Prostate gland (tissue), 2 donors: ENCODE measurements around the gene SLF1. TPM values are rescaled to one million over a fixed set of nuclear protein-coding genes. Genes with fewer than 3 reads are reported as not detected.

Experiments used
- DNase-seq: peaks from one replicate; pipeline ENCODE4 v3.0.0-alpha.2; 2019; ENCODE audit warnings: low spot score
- H3K27ac ChIP-seq, 2 donors: fragments of 200-600 bp; sonication (generic); 2 replicates each; pipeline ENCODE4 v1.5.1; 2017 to 2019
- H3K27me3 ChIP-seq: fragments of 200-600 bp; sonication (generic); replicated peaks from 2 replicates; pipeline ENCODE4 v1.5.1; 2019; ENCODE audit not compliant: insufficient read depth
- H3K36me3 ChIP-seq, 2 donors: fragments of 200-600 bp; sonication (generic); 1 replicate in 1 of 2; 2 replicates in 1 of 2; pipeline versions ENCODE4 v1.5.1 to v1.8.1; 2017 to 2019
- H3K4me1 ChIP-seq: fragments of 200-600 bp; sonication (generic); replicated peaks from 2 replicates; pipeline ENCODE4 v1.5.1; 2019
- H3K4me3 ChIP-seq, 2 donors: fragments of 200-600 bp; sonication (generic); 2 replicates each; pipeline ENCODE4 v1.5.1; 2017 to 2019
- H3K9me3 ChIP-seq: fragments of 200-600 bp; sonication (generic); 2 replicates; pipeline ENCODE4 v1.5.1; 2017
- POLR2A ChIP-seq: fragments of 450-650 bp; IDR thresholded peaks from one replicate; pipeline ENCODE4 v1.6.1; 2016; ENCODE audit warnings: antibody characterized with exemption, mild to moderate bottlenecking
- POLR2AphosphoS5 ChIP-seq: sonication (generic); formaldehyde crosslinking; IDR thresholded peaks from one replicate; pipeline ENCODE4 v1.6.1; 2017; ENCODE audit warnings: antibody characterized with exemption
- WGBS: methylation state at CpG from one replicate; pipeline ENCODE4 v1.1.5; 2018; 5-methylcytosine and 5-hydroxymethylcytosine counted together
- intact Hi-C: fragments of 100-400 bp; cut with DNase I; formaldehyde crosslinking; loops from one replicate; pipeline ENCODE4 v1.14.2; 2022
- total RNA-seq, 2 donors: library from RNA; depleted of rRNA; stranded (reverse); fragments of >200 nt; gene quantifications; one replicate each; pipeline ENCODE4 v1.1.0, GENCODE V29; 2016
- TF ChIP-seq, protein P1 (sequence below), 4 experiments: fragments of 200-600 bp in 2 of 4; fragments of 450-650 bp in 2 of 4; sonication (generic) in 2 of 4; IDR thresholded peaks; 1 replicate in 3 of 4; 2 replicates in 1 of 4; pipeline ENCODE4 v1.5.1; 2016 to 2019; ENCODE audit warnings: antibody characterized with exemption in 4 of 4, mild to moderate bottlenecking in 2 of 4, moderate library complexity in 2 of 4

SLF1 gene
- total RNA-seq, 2 donors from 2014 or later: 4.6 to 34.4 TPM

- H3K27ac ChIP-seq: no peak overlapping the region
These were observed 74.8 kb downstream of the SLF1 start for GRCh38 chr5:94693043-94693822.

DNA sequence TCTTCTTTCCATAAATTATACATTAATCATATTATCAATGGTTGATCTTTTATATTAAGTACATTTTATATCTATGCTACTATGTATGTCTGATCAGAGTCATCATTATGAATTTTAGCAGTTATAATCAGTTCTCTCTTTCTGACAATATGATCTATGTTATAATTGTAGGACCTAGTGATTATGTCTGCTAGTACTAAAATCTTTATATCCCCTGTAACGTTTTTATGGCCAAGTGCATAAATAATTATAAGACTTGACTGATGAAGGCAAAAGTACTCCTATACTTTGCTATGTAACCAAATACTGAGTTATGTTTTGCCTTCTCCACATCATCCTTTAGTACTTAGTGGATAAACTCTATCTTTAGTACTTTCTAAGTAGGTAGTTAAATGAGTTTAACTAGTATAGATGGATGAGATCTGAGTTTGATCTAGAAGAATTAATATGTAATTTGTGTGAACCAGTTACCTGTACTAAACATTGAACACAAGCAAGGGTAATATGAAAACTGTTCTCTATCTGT, 75.4 kb downstream of the SLF1 start:
- WGBS: 14% methylated on average over 1 of the region's 1 CpG
- intact Hi-C loops: loop anchor here (10.0 kb wide), 1 partner anchor 1119 kb away; no protein-coding TSS in a partner anchor
- no peak for TF ChIP-seq POLR2A
- no peak for TF ChIP-seq POLR2AphosphoS5
- TF ChIP-seq, protein P1, sequence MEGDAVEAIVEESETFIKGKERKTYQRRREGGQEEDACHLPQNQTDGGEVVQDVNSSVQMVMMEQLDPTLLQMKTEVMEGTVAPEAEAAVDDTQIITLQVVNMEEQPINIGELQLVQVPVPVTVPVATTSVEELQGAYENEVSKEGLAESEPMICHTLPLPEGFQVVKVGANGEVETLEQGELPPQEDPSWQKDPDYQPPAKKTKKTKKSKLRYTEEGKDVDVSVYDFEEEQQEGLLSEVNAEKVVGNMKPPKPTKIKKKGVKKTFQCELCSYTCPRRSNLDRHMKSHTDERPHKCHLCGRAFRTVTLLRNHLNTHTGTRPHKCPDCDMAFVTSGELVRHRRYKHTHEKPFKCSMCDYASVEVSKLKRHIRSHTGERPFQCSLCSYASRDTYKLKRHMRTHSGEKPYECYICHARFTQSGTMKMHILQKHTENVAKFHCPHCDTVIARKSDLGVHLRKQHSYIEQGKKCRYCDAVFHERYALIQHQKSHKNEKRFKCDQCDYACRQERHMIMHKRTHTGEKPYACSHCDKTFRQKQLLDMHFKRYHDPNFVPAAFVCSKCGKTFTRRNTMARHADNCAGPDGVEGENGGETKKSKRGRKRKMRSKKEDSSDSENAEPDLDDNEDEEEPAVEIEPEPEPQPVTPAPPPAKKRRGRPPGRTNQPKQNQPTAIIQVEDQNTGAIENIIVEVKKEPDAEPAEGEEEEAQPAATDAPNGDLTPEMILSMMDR (IDR thresholded peaks at IDR 0.05): no peak
- H3K27me3 ChIP-seq: no peaks in the 10 kb centered on the region
- no peak overlapping the region for H3K27ac ChIP-seq
- no peaks in the 10 kb centered on the region for H3K9me3 ChIP-seq
- H3K36me3 ChIP-seq: no peaks in the 10 kb centered on the region
- no peak overlapping the region for H3K4me3 ChIP-seq
- H3K4me1 ChIP-seq: no peaks in the 10 kb centered on the region
- DNase-seq: no peak

More at GRCh38 chr5:94693043-94693822, 74.8 kb downstream of the SLF1 start:
- WGBS: 37% methylated on average over 5 of the region's 5 CpGs
- no peak for TF ChIP-seq POLR2AphosphoS5
- TF ChIP-seq, protein P1 (IDR thresholded peaks at IDR 0.05): peak in 3 of 4 experiments; percentile 26 to 48 (median 42)
- no peaks in the 10 kb centered on the region for H3K27me3 ChIP-seq
- no peaks in the 10 kb centered on the region for H3K36me3 ChIP-seq
- no peak for DNase-seq
- intact Hi-C loops: loop anchor here (10.0 kb wide), 1 partner anchor 1118 kb away; no protein-coding TSS in a partner anchor
- H3K4me3 ChIP-seq: no peak overlapping the region
- H3K9me3 ChIP-seq: no peaks in the 10 kb centered on the region
- H3K4me1 ChIP-seq: no peaks in the 10 kb centered on the region

GRCh38 chr5:94694671-94695070, 76.2 kb downstream of the SLF1 start:
- Histone ChIP-seq H3K4me1 (no peaks in the 10 kb centered on the region), H3K36me3 (no peaks in the 10 kb centered on the region), H3K27me3 (no peaks in the 10 kb centered on the region), H3K27ac (no peak overlapping the region), H3K9me3 (no peaks in the 10 kb centered on the region), H3K4me3 (no peak overlapping the region)
- 91% methylated on average over 2 of the region's 2 CpGs for WGBS
- TF ChIP-seq POLR2AphosphoS5 (no peak), POLR2A (no peak)
- TF ChIP-seq, protein P1 (IDR thresholded peaks at IDR 0.05): no peak
- DNase-seq: no peak
- intact Hi-C loops: loop anchor here (10.0 kb wide), 1 partner anchor 1120 kb away; no protein-coding TSS in a partner anchor

DNA sequence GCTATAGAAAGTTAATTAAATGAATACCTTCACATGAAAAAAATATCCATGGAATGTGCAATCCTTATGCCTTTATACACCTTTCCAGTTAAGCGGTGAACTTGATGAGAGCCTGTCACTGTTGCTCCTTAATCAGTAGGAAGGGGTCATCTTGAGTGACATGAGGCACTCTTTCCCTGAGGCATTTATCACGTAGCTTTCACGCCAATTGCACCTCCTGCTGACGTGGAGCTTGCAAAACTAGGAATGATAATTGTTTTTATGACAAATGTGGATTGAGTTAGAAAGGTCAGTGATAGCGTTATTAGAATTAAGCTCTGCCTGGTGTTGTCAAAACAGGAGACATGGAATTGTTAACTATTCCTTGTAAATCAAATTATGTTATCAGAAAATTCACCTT, 79.7 kb downstream of the SLF1 start:
- no peak for DNase-seq
- Histone ChIP-seq H3K4me3 (no peak overlapping the region), H3K36me3 (no peaks in the 10 kb centered on the region), H3K4me1 (no peaks in the 10 kb centered on the region), H3K27ac (no peak overlapping the region), H3K9me3 (no peaks in the 10 kb centered on the region), H3K27me3 (no peaks in the 10 kb centered on the region)
- intact Hi-C loops: loop anchor here (10.0 kb wide), 1 partner anchor 1123 kb away; no protein-coding TSS in a partner anchor
- TF ChIP-seq, protein P1 (IDR thresholded peaks at IDR 0.05): no peak
- no peak for TF ChIP-seq POLR2A
- WGBS: 91% methylated on average over 5 of the region's 5 CpGs
